ENCODE measurements around the gene POLR1A.

Gene POLR1A

GRCh38 chr2:85981579-85982247, 124.0 kb downstream of the POLR1A start:
- Histone ChIP-seq H3K36me3 (ENCODE audit: insufficient read depth) (no peaks in the 10 kb centered on the region), H3K4me2 (no peak overlapping the region), H3K79me2 (ENCODE audit: insufficient read depth, low read depth) (no peaks in the 10 kb centered on the region), H3K9ac (no peak overlapping the region), H2AFZ (ENCODE audit: low read depth) (no peak overlapping the region), H3K4me3 (IDR thresholded peaks at IDR 0.05; ENCODE audit: insufficient read depth, low read depth, low read length) (no peak overlapping the region), H3K27me3 (ENCODE audit: insufficient read depth, low read depth) (no peaks in the 10 kb centered on the region), H4K20me1 (ENCODE audit: insufficient read depth) (no peaks in the 10 kb centered on the region), H3K27ac (no peak overlapping the region), H3K4me1 (ENCODE audit: low read depth, poor library complexity, severe bottlenecking) (peaks cover 10% of the 10 kb centered on the region)
- no peak for TF ChIP-seq CTCF (conservative IDR thresholded peaks at IDR 0.05; ENCODE audit: low read depth, low read length)

GRCh38 chr2:85978883-85979780, 126.6 kb downstream of the POLR1A start:
- no peaks in the 10 kb centered on the region for H4K20me1 ChIP-seq (ENCODE audit: insufficient read depth)
- H3K36me3 ChIP-seq (ENCODE audit: insufficient read depth), result no peaks in the 10 kb centered on the region
- H3K4me2 ChIP-seq, result peak overlapping the region; percentile 11; the same call in 1 of the 2 replicates
- H3K79me2 ChIP-seq (ENCODE audit: insufficient read depth, low read depth), result no peaks in the 10 kb centered on the region
- no peak overlapping the region for H3K27ac ChIP-seq
- no peaks in the 10 kb centered on the region for H3K27me3 ChIP-seq (ENCODE audit: insufficient read depth, low read depth)
- H2AFZ ChIP-seq (ENCODE audit: low read depth), result no peak overlapping the region
- peaks cover 10% of the 10 kb centered on the region for H3K4me1 ChIP-seq (ENCODE audit: low read depth, poor library complexity, severe bottlenecking)
- no peak overlapping the region for H3K4me3 ChIP-seq (IDR thresholded peaks at IDR 0.05; ENCODE audit: insufficient read depth, low read depth, low read length)
- TF ChIP-seq CTCF (conservative IDR thresholded peaks at IDR 0.05; ENCODE audit: low read depth, low read length), result no peak
- H3K9ac ChIP-seq, result no peak overlapping the region

GRCh38 chr2:85976106-85976920, 129.4 kb downstream of the POLR1A start:
- H3K4me3 ChIP-seq (IDR thresholded peaks at IDR 0.05; ENCODE audit: insufficient read depth, low read depth, low read length), result no peak overlapping the region
- TF ChIP-seq CTCF (conservative IDR thresholded peaks at IDR 0.05; ENCODE audit: low read depth, low read length), result no peak
- peaks cover 10% of the 10 kb centered on the region for H3K4me1 ChIP-seq (ENCODE audit: low read depth, poor library complexity, severe bottlenecking)
- no peak overlapping the region for H3K27ac ChIP-seq
- no peaks in the 10 kb centered on the region for H3K36me3 ChIP-seq (ENCODE audit: insufficient read depth)
- H3K27me3 ChIP-seq (ENCODE audit: insufficient read depth, low read depth), result no peaks in the 10 kb centered on the region
- no peaks in the 10 kb centered on the region for H4K20me1 ChIP-seq (ENCODE audit: insufficient read depth)
- H3K79me2 ChIP-seq (ENCODE audit: insufficient read depth, low read depth), result no peaks in the 10 kb centered on the region
- H3K4me2 ChIP-seq, result no peak overlapping the region
- no peak overlapping the region for H2AFZ ChIP-seq (ENCODE audit: low read depth)
- no peak overlapping the region for H3K9ac ChIP-seq

- peaks cover 12% of the 10 kb centered on the region for H3K4me1 ChIP-seq (ENCODE audit: low read depth, poor library complexity, severe bottlenecking)
- no peaks in the 10 kb centered on the region for H3K79me2 ChIP-seq (ENCODE audit: insufficient read depth, low read depth)
- no peaks in the 10 kb centered on the region for H3K27me3 ChIP-seq (ENCODE audit: insufficient read depth, low read depth)
- H4K20me1 ChIP-seq (ENCODE audit: insufficient read depth), result no peaks in the 10 kb centered on the region
- H3K9ac ChIP-seq, result no peak overlapping the region
- H3K27ac ChIP-seq, result no peak overlapping the region
- H2AFZ ChIP-seq (ENCODE audit: low read depth), result no peak overlapping the region
- H3K4me3 ChIP-seq (IDR thresholded peaks at IDR 0.05; ENCODE audit: insufficient read depth, low read depth, low read length), result no peak overlapping the region
- H3K36me3 ChIP-seq (ENCODE audit: insufficient read depth), result no peaks in the 10 kb centered on the region
- no peak for TF ChIP-seq CTCF (conservative IDR thresholded peaks at IDR 0.05; ENCODE audit: low read depth, low read length)
- no peak overlapping the region for H3K4me2 ChIP-seq
Measured at GRCh38 chr2:85975581-85975980, 130.1 kb downstream of the POLR1A start.
